Stimulated activated CD8-positive, alpha-beta memory T cell treated with anti-CD3 and anti-CD28 coated beads, Interleukin-7, amount 100 ng/mL, for 48 hours (primary cell): ENCODE data around the gene FANCE.

Source experiments
- DNase-seq, 2 donors: peaks; one replicate each; pipeline ENCODE4 v3.0.0-alpha.2; 2020; ENCODE audit warnings: low read depth in 1 of 2; ENCODE audit errors: extremely low read depth in 1 of 2

FANCE gene

DNA sequence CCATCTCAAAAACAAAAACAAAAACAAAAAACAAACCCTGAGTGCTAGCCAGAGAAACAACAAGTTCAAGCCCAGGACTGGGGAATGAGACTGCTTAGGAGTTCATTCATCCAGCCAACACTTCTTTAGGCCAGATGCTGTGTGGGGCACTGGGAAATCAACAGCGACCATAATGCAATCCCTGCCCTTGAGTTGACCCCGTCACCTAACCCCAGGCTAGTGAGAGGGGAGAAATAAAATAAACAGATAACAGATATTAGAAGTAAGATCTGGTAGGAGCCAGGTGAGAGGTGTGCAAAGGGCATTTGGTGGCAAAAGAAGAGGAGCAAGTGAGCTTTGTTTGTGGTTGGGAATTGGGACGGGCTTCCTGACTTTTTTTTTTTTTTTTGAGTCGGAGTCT lies 11.2 kb downstream of the FANCE start:
- no peak for DNase-seq

DNA sequence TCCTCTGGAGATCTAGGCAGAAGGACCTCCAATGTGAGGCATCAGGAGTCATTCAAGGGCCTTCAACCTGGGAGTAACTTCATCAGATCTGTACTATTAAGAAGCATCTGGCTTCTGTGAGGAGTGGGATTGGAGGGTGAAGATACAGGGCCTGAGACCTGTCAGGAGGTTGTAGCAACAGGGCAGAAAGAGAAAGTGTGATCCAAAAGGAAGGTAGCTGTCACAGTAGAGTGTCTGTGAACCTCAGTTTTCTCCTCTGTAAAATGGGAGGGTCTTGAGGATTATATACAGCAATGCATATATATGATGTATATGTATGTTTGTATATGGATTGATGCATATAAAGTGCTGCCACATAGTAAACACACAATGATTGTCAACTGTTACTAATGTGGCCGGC lies 13.5 kb downstream of the FANCE start:
- DNase-seq, result no peak

DNA sequence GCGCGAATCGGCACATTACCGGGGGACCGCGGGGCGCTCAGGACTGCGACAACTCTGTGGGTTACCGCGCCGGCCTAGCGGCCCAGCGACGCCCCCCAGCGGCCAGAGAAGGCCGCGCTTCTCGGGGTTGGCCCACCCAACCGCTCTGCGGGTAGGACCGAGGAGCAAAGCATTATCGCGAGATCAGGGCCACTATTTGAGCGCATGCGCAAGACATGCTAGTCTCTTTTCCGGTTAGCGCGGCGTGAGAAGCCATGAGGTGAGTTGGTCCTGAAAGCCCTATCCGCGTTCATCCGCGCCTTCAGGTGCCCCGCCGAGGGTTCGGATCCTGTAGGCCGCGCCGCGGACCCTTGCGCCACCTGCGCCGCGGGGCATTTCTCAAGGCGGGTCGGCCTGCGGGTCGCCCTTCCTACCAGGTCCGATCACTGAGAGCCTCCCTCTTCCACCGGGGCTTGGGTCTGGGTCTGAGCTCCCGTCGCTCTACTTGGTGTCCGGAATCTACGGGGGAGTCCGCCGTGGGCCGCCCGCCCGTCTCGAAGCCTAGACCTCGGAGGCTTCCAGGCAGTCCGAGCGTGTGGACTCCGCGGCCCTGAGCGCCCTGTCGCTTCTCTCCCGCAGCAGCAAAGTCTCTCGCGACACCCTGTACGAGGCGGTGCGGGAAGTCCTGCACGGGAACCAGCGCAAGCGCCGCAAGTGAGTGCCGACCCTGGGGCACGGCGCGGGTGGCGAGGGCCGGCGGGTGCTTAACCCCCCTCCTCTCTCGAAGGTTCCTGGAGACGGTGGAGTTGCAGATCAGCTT lies 16.2 kb downstream of the FANCE start, which contains the start of gene RPL10A:
RPL10A (plus strand) TSS at position 221 of the 799 bp plus-strand sequence; CDS start at position 255, 34 bp downstream.
- peak; percentile 91 to 95 for DNase-seq

DNA sequence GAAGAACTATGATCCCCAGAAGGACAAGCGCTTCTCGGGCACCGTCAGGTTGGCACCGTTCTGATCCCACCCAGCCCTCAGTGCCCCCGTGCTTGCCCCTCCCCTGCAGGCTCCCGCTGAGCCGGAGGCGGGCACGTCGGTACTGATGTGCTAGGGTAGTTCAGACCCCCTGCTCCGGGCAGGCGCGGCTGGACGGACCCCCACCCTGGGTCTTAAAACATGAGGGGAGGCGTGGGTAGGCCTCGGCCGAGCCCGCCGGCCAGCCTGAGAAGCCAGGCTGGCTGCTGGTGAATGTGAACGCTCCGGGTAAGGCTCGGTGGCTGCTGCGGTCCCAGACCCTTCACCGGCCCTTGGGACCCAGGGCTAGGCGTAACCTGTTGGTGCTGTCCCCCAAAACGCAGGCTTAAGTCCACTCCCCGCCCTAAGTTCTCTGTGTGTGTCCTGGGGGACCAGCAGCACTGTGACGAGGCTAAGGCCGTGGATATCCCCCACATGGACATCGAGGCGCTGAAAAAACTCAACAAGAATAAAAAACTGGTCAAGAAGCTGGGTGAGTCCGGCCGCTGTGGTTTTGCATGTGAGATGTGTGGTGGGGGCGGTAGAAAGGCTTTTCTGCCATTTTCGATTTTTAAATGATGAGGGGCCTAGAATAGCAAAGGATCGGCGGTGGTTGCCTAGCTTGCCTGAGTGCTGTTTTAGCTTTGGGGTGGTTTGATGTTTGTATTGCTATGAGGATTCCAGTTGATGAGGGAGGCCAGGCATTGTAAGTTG lies 17.0 kb downstream of the FANCE start:
- no peak for DNase-seq

DNA sequence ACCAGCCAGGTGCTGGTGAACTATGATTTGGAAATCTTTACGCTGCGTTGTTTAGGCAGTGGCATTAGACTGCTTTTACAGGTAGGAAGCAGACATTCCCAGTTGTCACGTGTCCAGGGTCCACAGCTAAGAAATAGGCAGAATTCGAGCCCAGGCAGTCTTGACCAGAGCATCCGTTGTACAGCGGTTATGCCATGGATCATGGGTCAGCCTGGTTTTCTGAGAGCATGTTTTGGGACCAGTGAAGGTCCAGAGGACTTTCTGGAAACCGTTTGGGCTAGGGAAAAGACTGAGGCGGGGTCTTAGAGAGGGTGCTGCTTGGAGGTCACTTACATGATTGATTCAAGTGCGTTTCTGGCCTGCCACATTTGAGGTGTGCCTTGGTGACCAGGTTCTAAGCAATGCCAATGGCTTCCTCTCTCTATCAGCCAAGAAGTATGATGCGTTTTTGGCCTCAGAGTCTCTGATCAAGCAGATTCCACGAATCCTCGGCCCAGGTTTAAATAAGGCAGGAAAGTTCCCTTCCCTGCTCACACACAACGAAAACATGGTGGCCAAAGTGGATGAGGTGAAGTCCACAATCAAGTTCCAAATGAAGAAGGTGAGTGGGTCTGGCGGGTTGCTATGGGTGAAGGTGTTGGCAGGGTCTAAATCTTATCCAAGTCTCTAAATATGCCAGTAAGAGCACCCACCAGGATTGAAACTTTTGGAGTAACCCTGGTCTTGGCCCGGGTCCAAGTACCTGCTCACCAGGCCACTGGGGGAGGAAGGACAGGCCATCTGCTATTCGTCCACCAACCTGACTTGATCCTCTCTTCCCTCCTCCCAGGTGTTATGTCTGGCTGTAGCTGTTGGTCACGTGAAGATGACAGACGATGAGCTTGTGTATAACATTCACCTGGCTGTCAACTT lies 17.9 kb downstream of the FANCE start:
- DNase-seq, result no peak

DNA sequence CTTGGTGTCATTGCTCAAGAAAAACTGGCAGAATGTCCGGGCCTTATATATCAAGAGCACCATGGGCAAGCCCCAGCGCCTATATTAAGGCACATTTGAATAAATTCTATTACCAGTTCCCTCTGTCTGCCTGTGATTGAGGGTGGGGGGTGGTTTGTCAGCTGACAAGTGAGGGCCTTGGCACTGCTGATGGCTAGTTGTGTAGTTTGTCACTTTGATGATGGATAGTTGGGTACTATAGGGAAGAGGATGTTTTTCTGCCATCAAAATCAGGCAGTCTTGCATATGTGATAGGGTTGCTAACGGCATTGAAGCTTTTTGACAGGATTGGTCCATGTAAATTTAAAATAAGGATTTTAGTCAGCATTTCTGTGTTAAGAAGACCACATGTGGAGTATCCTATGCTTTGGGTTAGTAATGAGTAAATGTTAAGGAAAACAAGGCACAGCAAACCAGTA lies 18.6 kb downstream of the FANCE start:
- no peak for DNase-seq

DNA sequence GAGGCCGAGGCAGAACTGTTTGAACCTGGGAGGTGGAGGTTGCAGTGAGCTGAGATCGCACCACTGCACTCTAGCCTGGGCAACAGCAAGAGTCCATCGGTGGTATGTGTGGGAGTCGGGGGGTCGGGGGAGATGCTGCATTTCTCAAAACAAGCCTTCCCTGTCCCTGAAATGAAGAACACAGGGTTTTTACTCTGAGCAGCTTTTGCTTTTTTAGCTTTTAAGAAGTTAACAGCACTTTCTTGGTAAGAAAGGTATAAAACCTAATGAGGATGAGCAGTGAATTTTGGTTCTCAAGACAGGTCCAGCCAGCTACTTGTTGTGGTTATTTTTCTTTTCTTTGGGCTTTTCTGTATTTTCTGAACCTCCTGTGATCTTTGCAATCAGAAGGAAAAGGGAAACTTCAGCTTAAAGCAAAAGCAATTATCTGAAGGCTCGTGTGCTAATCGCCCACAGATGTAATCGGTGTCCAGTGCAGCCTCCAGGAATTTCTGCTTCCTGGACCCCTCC lies 19.8 kb downstream of the FANCE start:
- no peak for DNase-seq

DNA sequence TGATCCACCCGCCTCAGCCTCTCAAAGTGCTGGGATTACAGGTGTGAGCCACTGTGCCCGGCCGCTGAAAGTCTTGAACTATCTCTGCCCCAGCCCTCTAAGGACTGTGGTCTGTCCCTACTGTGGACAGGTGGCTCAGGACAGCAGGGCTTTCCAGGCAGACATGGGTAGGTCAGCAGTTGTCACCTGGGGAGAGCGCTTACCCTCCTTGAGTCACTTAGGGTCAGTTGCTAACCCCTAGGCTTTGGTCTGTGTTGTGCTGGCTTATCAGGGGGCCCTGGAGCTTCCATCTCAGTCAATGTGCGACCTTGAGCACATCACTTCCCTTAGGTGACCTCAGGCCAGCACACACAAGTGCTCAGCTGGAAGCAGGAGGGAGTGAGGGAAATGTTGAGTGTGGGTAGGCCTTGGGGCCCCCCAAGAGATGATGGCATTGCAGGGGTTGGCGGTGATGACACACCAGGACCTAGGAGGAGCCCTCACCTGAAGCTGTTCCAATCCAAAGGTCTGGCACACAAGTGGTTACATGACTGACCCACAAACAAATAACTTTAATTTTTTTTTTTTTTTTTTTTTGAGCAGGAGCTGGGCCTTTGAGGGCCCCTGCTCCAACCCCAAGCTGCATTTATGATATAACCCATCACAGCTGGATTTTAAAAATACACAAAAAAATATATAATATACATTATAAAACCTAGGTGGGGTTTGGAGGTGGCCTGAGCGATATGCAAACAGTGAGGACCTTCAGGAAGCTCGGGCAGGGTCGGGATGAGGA lies 21.1 kb downstream of the FANCE start:
- DNase-seq, result peak in 1 of 2 donors; percentile 23

DNA sequence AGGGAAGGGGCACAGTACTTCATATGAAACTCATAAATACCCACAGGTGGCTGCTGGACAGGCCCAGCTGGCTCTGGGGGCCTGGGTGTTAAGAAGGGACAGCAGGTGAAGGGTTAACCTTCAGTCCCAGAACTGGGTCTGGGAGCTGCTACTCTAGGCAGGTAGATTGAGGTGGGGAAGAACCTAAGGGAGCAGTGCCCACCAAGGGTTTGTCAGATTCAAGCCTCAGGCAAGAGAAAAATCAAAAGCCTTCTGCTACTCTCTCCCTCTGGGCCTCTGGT lies 21.7 kb downstream of the FANCE start:
- DNase-seq, result no peak

DNA sequence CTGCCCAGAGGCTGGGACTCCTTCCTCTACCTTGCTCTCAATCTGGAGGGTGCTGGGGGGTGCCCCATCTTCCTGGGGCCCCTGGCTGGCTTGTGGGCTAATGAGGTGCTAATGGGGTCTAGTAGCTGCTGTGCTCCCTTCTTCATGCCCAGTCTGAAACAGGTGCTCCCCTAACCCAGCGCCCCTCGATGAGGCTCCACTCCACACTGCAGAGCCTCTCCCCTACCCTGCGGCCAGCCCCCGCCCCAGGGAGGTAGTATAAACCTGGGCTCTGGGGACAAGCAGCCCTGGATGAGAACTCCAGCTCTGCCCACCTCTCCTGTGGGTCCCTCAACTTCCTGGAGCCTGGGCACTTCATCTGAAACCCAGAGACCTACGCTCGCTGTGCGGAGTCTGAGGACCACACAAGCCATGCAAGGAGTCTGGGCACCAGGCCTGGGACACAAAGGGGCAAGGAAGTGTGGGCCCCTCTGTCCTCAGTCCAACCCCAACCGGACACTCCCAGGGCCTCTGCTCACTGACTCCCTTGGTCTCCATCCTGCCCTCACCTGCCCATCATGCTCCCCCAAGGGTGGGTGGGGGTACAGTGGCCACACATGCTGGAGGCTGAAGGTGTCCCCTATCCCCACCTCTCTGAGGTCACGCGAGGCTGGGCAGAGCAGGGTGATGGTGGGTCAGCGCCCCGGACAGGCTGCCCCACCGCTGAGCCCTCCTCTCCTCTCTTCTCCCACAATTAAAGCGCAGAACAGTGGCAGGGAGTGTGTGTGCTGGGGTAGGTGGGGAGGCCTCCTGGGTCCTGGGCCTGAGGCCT lies 22.2 kb downstream of the FANCE start:
- no peak for DNase-seq

DNA sequence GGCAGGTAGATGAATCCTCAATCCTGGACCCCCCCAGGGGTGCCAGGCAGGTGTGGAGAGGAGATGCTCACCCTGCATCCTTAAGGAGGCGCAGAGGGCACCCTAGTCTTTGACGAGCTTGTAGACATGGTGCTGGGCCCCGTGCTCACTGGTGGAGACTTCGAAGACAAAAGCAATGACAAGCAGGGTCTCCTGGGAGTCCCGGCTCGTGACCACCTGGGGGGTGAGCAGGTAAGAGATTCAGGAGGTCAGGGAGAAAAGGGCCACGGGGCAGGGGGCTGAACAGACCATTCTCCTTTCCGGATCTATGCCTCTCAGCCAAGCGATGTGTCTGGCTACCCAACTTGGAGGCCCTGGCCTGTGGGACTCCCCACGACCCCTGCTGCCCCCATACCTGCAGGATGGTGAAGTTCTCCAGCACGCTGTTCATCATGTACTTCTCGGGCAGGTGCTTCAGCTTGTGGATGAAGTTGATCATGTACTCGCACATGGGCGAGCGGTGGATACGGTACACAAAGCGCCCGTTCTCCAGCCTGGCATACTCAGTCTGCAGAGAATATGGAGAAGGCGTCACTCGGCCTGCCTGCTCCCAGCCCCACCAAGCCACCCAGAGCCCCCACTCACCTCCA lies 22.9 kb downstream of the FANCE start:
- DNase-seq, result no peak

DNA sequence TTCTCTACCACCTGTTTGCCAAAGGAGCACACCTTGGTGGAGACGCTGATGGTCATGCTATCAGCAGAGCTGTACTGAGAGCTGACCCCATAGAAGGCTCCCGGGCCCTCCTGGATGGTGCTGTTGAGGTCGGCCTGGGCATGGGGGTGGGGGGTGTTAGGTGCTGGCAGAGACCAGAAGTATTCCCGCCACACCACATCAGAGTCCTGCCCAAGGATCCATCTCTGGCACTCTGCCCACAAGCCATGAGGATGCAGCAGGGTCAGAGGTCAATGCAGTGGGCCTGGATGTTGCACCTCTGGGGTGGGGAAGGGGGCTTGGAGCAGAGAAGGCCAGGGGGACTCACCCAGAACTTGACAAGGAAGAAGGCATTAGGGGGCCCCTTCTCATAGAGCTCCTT lies 23.4 kb downstream of the FANCE start:
- no peak for DNase-seq

DNA sequence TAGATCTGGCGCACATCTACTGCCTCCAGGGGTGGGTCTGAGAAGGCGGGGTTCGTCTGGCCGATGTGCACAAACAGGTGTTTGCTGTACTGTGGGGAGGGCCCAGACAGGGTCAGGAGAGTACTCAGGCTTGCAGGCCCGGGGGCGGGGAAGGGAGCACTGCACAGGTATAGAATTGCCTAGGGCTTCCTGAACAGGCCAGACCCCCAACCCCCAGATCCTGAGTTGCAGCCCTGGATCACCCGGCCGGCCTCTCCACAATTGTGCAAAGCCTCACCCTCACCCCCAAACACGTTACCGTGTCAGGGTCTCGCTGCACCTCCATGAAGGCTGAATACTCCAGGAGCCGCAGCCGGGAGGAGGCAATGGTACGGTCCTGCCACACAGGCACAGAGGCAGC lies 23.9 kb downstream of the FANCE start:
- no peak for DNase-seq

DNA sequence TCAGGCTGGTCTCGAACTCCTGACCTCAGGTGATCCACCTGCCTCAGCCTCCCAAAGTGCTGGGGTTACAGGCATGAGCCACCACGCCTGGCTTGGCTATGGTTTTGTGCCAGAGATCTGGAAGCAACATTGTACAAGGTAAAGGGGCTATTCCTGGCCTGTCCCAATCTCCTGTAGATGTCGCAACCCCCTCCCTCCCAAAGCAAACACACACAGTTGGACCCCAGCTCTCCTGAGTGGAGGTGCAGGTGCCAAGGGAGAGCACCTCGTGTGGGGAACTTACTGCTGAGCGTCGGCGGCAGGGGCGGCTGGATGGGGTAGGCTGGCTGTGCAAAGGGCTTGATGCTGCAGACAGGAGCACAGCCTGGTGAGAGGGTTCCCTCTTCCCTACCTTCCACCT lies 24.9 kb downstream of the FANCE start:
- no peak for DNase-seq

DNA sequence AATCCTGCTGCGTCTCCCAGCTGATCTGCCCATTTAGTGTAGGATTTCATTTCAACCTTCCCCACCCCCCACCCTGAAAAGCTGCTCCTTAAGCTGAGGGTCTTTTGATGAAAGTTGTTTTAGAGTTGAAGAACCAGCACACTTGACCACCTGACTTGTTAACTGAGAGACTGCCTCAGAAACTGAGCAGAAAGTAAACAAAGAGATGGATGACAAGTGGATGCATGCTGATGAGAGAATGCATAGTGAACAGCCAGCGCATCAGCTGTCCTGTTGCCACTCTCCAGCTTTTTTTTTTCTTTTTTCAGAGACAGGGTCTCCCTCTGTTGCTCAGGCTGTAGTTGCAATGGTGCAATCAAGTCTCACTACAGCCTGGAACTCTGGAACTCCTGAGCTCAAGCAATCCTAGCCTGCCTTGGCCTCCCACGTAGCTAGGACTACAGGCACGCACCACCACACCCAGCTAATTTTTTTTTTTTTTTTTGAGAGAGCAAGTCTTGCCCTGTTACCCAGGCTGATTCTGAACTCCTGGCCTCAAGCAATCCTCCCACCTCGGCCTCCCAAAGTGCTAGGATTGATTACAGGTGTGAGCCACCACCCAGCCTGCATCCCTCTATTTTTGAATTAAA lies 25.5 kb downstream of the FANCE start:
- DNase-seq, result no peak

DNA sequence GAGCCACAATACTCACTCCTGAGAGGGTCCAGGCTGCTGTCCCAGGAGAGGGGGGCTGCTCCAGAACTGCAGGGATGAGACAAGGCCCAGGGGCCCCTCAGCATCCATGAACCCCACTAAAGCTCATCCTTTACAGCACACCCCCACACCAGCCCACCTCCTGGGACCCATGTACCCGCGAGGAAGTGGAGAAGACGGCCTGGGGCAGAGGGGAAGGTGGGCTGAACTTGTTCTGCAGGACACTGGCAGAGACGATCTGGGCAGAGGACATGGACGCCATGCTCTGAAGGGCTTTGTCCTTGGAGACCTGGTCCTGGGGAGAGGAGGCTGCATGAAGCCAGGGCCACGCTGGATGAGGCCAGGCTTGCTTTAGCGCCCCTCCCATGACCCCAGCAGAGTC lies 26.1 kb downstream of the FANCE start:
- DNase-seq, result no peak

DNA sequence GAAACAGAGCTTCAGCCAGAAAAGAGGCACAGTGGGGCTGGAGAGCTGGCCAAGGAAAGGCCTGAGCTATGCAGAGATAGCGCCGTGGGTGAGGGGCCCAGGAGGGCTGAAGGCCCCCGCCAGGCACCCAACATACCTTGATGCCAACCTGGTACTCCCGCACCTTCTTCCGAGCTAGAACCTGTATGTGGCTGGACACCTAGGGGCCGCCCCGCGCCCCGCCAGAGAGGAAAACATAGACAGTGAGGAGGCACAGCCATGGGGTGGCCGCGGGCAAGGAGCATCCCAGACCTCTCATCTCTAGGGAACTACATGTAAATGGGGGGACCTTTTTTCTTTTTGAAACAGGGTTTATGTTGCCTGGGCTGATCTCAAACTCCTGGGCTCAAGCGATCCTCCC lies 28.0 kb downstream of the FANCE start:
- no peak for DNase-seq

DNA sequence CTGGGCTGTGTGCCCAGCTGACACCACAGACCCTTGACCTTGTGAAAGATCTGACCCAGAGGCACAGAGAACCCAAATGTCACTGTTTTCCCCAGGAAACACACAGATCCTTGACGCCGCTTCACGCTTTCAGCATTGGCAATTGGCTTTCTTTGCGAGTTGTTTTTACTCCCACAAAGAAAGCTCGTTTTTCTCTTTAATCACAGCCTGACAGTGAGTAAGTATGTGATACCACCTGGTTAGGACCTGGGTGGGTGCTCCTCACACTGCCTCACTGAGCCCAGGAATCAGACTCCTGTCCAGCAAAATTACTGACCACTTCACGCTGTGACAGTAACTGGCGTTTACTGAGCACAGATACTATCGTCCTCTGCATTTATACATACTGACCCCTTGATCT lies 29.1 kb downstream of the FANCE start:
- no peak for DNase-seq

DNA sequence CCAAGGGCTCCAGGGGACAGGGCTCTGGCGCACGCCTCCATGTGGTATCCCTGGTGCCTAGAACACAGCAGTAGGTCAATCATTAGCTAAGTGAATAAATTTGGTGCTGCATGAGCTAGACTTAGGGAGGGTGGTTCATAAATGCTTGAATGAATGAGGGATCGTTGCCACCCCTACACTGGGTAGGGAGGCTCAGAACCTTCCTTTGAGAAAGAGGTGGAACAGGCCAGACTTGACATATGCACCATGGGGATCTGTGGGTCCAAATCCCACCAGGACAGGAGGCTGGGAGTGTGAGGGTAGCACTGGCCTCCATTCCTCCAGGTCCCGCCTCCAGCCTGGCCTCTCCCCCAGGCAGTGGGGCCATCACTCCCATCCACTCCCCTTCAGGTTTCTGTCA lies 30.9 kb downstream of the FANCE start:
- DNase-seq, result no peak
